NT2/D1 (cell line): ENCODE data around the gene TMEM115.
A peak's percentile ranks its signal among the peaks of the same experiment; 100 is the strongest.

Source experiments
- DNase-seq: peaks from one replicate; pipeline ENCODE4 v3.0.0-alpha.2; 2011; ENCODE audit warnings: low read depth, low spot score
- H3K27me3 ChIP-seq: 2 replicates; pipeline ENCODE4 v1.6.0; 2011; ENCODE audit warnings: mild to moderate bottlenecking; ENCODE audit not compliant: insufficient read length, insufficient read depth
- H3K36me3 ChIP-seq: 2 replicates; pipeline ENCODE4 v1.6.1; 2011; ENCODE audit warnings: mild to moderate bottlenecking, low read length, mixed read lengths; ENCODE audit not compliant: insufficient read depth, insufficient read length
- H3K4me1 ChIP-seq: 2 replicates; pipeline ENCODE4 v1.5.1; 2011; ENCODE audit not compliant: insufficient read depth, insufficient read length
- H3K4me3 ChIP-seq: 2 replicates; pipeline ENCODE4 v1.5.1; 2011; ENCODE audit warnings: low read depth; ENCODE audit not compliant: insufficient read length
- H3K9ac ChIP-seq: 2 replicates; pipeline ENCODE4 v1.6.0; 2011; ENCODE audit warnings: low read depth; ENCODE audit not compliant: insufficient read length
- H3K9me3 ChIP-seq: 2 replicates; pipeline ENCODE4 v1.5.1; 2011; ENCODE audit warnings: mild to moderate bottlenecking, low read length; ENCODE audit not compliant: insufficient read depth
- SUZ12 ChIP-seq: IDR thresholded peaks from 2 replicates; pipeline ENCODE4 v1.6.1; 2011; ENCODE audit not compliant: insufficient read length, insufficient read depth; ENCODE audit errors: extremely low read depth
- YY1 ChIP-seq: IDR thresholded peaks from 2 replicates; pipeline ENCODE4 v1.6.1; 2011; ENCODE audit not compliant: insufficient read length, insufficient read depth
- ZNF274 ChIP-seq: IDR thresholded peaks from 2 replicates; pipeline ENCODE4 v1.6.1; 2011; ENCODE audit warnings: mild to moderate bottlenecking, low read depth, low read length

The TMEM115 gene

GRCh38 chr3:50323092-50323600, 36.2 kb downstream of the TMEM115 start:
- H3K4me3 ChIP-seq = peak overlapping the region; percentile 74
- peaks cover 44% of the 10 kb centered on the region for H3K4me1 ChIP-seq
- peaks cover 65% of the 10 kb centered on the region for H3K36me3 ChIP-seq
- no peak for TF ChIP-seq SUZ12
- no peaks in the 10 kb centered on the region for H3K9me3 ChIP-seq
- H3K27me3 ChIP-seq = no peaks in the 10 kb centered on the region
- DNase-seq = no peak
- peak overlapping the region; percentile 99 for H3K9ac ChIP-seq

GRCh38 chr3:50322386-50323091, 36.8 kb downstream of the TMEM115 start, which contains the start of gene HYAL2:
TSS of gene HYAL2 (minus strand) at chr3:50322745. CDS start at chr3:50320489, 2,256 bp downstream.
- Histone ChIP-seq H3K4me1 (peaks cover 49% of the 10 kb centered on the region), H3K4me3 (peak within 1 kb of the TSS; percentile 87), H3K9me3 (no peaks in the 10 kb centered on the region), H3K27me3 (no peaks in the 10 kb centered on the region), H3K9ac (peak within 1 kb of the TSS; percentile 99), H3K36me3 (peaks cover 71% of the 10 kb centered on the region)
- no peak for DNase-seq
- TF ChIP-seq ZNF274 = no peak
- TF ChIP-seq SUZ12 = no peak
- TF ChIP-seq YY1 = no peak

DNA sequence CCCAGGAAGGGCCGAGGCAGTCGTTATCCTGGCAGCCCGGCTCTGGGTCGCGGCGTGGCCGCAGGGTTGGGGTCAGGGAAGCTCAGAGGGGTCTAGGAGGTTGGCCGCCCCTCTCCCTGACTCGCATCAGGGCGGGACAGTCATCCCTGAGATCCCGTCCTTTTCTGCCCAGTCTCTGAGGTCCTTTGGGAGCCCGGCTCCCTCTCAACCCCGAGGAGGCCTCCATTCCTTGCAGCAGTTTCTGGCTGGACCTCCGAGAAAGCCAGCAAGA, 37.3 kb downstream of the TMEM115 start:
- TF ChIP-seq ZNF274 (no peak), YY1 (no peak), SUZ12 (no peak)
- no peaks in the 10 kb centered on the region for H3K27me3 ChIP-seq
- peaks cover 75% of the 10 kb centered on the region for H3K36me3 ChIP-seq
- DNase-seq = no peak
- no peaks in the 10 kb centered on the region for H3K9me3 ChIP-seq
- peak overlapping the region; percentile 74 for H3K4me3 ChIP-seq
- H3K9ac ChIP-seq = peak overlapping the region; percentile 99
- peaks cover 53% of the 10 kb centered on the region for H3K4me1 ChIP-seq

- Histone ChIP-seq H3K27me3 (no peaks in the 10 kb centered on the region), H3K36me3 (peaks cover 73% of the 10 kb centered on the region), H3K9me3 (no peaks in the 10 kb centered on the region), H3K9ac (peak overlapping the region; percentile 99), H3K4me1 (peaks cover 57% of the 10 kb centered on the region), H3K4me3 (peak overlapping the region; percentile 87)
- TF ChIP-seq YY1 (no peak), ZNF274 (no peak), SUZ12 (no peak)
- DNase-seq = peak; percentile 87
Observed at GRCh38 chr3:50321336-50322114, 37.8 kb downstream of the TMEM115 start.

DNA sequence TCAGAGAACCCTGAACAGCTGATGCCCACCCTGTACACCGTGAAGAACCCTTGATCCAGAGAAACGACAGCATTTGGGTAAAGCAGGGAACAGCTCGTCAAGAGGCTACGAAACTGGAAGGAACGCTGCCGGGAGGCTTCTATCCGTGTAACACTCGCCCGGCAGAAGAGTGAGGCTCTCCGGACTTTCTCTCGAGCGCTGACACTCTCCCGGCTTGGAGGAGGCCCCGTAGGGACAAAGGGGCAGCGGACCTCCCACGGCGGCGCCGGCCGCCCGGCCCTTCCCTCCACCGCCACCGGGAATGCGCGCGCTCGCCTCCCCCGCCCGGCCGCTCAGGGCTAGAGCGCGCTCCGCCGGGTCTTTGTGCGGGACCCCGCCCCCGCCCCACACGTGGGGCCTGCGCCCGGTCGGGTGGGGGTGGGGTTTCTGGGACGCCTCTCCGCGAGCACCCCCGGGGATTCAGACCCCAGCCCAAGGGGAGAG, 38.4 kb downstream of the TMEM115 start:
- H3K9me3 ChIP-seq = no peaks in the 10 kb centered on the region
- no peak for TF ChIP-seq ZNF274
- no peak for TF ChIP-seq YY1
- TF ChIP-seq SUZ12 = no peak
- peaks cover 73% of the 10 kb centered on the region for H3K36me3 ChIP-seq
- peaks cover 60% of the 10 kb centered on the region for H3K4me1 ChIP-seq
- peak overlapping the region; percentile 99 for H3K9ac ChIP-seq
- H3K4me3 ChIP-seq = peak overlapping the region; percentile 87
- DNase-seq = no peak
- H3K27me3 ChIP-seq = no peaks in the 10 kb centered on the region

- no peak for DNase-seq
- H3K4me1 ChIP-seq = peaks cover 60% of the 10 kb centered on the region
- H3K9ac ChIP-seq = peak overlapping the region; percentile 99
- peaks cover 71% of the 10 kb centered on the region for H3K36me3 ChIP-seq
- TF ChIP-seq SUZ12 (no peak), ZNF274 (no peak), YY1 (no peak)
- no peaks in the 10 kb centered on the region for H3K27me3 ChIP-seq
- peak overlapping the region; percentile 87 for H3K4me3 ChIP-seq
- H3K9me3 ChIP-seq = no peaks in the 10 kb centered on the region
Observed at GRCh38 chr3:50319894-50320625, 39.3 kb downstream of the TMEM115 start.
